NCI-H774 (cell line): ENCODE data around the gene YPEL2.

ENCODE experiments used
- DNase-seq: peaks from one replicate; lab custom pipeline; 2025; lab: John Stamatoyannopoulos, UW

YPEL2 gene

DNA sequence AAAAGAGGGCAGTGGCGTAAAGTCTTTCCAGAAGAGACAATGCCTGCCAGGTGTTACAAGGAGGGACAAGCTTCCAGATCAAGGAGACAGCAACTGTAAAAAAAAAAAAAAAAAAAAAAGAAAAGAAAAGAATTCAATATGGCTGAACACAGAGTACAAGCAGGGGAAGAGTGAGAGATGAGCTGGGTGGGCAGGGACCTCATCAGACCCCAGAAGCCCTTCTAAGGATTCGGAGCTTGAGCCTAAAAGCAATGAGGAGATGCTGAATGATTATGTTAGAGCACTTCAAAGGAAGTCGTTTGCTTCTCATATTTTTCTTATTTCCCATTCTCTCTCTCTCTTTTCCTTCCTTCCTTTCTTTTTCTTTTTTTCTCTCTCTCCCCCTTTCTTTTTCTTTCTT is 103.0 kb downstream of the YPEL2 start:
- DNase-seq = no peak

DNA sequence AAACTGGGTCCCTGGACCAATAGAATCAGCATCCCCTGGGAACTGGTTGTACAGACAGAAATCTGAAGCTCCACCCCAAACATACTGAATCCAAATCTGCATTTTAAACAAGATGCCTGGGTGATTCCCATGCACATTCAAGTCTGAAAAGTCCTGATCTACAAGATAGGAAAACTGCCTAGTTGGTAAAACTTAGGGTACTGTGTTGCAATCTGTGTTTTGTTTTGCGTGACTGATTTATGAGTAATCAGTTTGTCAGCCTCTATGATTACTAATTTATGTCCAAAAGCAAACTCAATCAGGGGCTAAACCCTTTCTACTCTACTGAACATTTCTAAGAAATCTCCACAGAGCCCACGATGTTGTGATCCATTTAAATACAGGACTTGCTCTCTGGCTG is 103.8 kb downstream of the YPEL2 start:
- no peak for DNase-seq

DNA sequence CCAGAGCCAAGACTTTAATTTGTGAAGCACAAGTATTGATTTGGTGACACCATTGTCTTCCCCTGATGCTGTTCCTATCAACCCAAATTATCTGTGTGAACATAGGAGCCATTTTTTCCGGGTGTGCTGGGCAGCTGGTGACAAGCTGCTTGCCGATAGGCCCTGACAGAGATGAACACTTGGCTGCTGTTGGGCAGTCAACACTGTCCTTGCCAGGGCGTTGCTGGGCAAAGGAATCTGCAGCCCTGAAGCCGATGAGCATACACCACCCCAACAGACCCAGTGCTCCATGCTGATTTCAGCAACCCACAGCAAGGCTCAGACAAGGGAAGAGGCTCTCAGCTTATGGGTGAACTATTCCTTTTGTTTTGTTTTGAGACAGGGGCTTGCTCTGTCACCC is 105.4 kb downstream of the YPEL2 start:
- DNase-seq = no peak

DNA sequence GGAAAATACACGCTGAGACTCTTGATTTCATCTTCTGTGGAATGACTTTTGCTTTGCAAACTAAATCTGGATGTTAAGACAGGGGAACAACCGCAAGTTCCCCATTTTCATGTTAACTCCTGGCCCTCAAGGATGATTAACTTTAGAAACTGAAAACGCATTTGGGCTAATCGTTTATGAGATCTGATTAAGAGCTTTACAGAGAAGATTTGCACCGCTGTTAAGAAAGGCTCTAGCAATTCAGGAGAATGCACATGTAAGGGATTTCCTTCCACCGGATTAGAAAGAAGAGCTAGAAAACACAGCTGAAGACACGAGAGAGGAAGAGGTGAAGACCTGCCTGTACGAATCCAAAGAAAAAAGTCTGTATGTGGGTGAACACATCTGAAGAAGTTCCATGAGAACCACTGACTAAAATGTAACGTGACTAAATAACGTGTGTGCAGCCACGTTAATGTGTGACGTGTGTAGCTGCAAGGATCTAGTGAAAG is 106.4 kb downstream of the YPEL2 start:
- no peak for DNase-seq

DNA sequence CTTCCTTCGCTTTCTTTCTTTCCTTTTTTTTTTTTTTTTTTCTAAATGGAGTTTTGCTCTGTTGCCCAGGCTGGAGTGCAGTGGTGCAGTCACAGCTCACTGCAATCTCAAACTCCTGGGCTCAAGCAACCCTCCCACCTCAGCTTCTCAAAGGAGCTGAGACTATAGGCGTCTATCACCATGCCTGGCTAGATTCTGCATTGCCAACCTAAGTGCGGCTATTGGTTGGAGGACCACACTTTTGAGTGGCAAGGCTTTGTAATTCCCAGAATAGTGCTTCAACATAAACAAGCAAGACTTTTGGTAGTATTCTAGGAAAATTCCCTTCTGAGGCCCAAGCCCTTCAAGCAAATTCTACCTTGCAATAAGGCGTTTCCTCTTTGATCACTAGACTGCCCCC is 107.8 kb downstream of the YPEL2 start:
- no peak for DNase-seq

DNA sequence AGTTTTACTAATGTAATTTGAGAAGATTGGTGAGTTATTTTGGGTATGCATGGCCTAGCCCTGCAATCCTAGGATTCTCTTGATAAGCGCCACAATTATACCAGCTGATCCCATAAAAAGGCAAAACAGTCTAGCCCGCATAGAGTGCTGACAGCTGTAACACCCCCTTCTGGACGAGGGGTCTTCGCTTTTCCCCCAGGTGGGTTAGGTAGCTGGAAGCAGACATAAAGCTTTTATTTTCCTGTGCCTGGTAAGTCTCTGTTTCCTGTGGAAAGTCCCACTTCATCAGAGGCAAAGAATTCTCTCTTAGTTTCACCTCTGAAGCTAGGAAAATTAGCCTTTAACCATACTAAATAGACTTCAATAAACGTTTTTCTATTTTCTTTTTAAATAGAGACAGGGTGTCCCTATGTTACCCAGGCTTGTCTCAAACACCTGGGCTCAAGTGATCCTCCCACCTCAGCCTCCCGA is 108.3 kb downstream of the YPEL2 start:
- no peak for DNase-seq

DNA sequence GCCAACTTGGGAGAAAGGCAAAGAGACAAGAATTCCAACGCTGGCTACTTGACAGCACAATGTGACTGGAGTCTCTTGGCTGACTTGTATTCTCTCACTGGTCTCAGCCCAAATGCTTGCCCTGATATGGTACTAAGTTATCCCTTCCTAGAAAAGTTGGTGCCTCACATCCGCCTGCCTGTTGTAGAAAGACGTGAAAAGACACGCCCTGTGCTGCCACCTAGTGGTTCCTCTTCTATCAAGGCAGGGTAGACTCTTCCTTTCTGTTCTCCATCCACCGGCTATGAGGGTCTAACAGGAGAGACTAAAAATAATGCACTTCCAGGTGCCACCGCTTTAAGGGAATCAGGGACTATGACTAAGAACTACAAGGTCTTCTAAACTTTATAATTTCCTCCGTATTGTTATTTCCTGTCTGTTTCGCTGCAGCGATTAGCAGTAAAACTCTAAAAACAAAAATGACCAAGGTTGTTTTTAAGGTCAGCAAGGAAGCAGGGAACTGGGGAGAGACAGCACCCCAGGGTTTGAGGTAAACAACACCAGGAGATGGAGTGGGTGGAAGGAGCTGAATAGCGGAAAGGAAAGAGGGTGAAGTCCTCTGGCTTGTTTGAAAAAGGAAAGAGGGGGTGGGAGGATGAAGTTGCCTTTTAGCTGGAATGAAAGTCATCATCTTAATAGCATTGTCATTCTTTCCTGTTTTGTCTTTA is 109.5 kb downstream of the YPEL2 start:
- peak; percentile 75 for DNase-seq

DNA sequence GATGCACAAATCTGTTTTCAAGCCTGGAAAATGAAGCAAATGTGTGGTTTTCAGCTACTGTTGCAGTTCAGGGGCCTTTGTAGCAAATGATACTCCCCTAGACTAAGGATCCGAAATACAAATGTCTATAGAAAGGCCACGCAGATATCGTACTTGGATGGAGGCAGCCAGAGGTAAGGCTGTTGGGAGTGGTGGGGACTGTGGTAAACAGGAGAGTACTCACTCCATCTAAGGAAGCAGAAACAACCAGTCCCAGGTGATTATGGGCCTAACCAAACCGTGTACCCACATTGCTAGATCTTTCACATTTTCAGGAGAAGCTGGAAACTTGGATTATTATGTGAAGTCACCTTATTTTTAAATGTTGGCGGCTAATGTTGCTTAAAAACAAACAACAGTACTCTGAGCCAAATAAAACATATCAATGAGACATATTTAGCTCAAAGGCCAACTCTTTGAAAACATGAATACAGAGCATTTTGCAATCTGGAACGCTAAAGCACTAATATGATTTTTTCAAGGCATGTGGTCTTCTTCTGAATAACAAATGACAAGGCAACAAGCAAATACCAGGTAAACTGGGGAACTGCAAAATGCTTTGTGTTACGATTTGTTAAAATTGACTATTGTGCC is 110.1 kb downstream of the YPEL2 start:
- DNase-seq = no peak

DNA sequence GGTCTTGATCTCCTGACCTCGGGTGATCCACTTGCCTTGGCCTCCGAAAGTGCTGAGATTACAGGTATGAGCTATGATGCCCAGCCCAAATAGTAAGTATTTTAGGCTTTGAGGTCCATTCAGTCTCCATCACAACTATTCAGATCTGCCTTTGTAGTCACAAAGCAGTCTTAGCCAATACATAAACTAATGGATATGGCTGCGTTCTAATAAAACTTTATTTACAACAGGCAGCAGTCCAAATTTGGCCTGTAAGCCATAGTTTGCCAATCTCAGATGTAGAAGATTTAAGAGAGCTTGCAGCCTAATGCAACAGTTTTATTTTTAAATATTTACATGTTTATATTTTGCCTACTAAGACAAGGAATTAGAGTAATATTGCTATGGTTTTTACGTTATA is 111.7 kb downstream of the YPEL2 start:
- no peak for DNase-seq
